ENCODE results near the gene SLAMF6.

- TF ChIP-seq CTCF (IDR thresholded peaks at IDR 0.05) (no peak), POLR2A (IDR thresholded peaks at IDR 0.05) (no peak)
These were observed 71.2 kb downstream of the SLAMF6 start for GRCh38 chr1:160451859-160452232.

Measured in Peyer's patch (tissue), 4 donors.